GM12878 (cell line): ENCODE measurements around the gene SPSB3. TPM values are rescaled to one million over a fixed set of nuclear protein-coding genes. Genes with fewer than 3 reads are reported as not detected.
A peak's percentile ranks its signal among the peaks of the same experiment; 100 is the strongest.

ENCODE experiments used
- ATAC-seq: fragments of 200-7000 bp; cut with Tn5 transposase; 3 replicates; pipeline ENCODE4 v1.9.1; 2020; ENCODE audit warnings: mild to moderate bottlenecking, moderate library complexity
- BruUV-seq: library from RNA; stranded (reverse); fragments of 400-500 nt; replicated peaks from 2 replicates; lab custom pipeline; 2021; lab: Mats Ljungman, UMichigan
- CTCF ChIA-PET: fragments of 300-600 bp; sonication (Branson Sonifier 250); formaldehyde crosslinking; extraction: SDS; loops from one replicate; lab custom pipeline; 2021; ENCODE audit warnings: inconsistent platforms; lab: Yijun Ruan, JAX
- POLR2A ChIA-PET: fragments of 350-600 bp; formaldehyde crosslinking; extraction: SDS; loops from one replicate; lab custom pipeline; 2021; ENCODE audit warnings: inconsistent platforms; lab: Charles Lee
- RAD21 ChIA-PET: fragments of 300-600 bp; sonication (Branson Sonifier 250); formaldehyde crosslinking; loops from one replicate; lab custom pipeline; 2023; ENCODE audit warnings: antibody characterized with exemption; ENCODE audit not compliant: unreplicated experiment; lab: Charles Lee
- SMC1A ChIA-PET: fragments of 300-600 bp; sonication (Branson Sonifier 250); formaldehyde crosslinking; loops from one replicate; lab custom pipeline; 2023; ENCODE audit not compliant: unreplicated experiment, uncharacterized antibody; lab: Charles Lee
- DNase-seq: peaks from one replicate; pipeline ENCODE4 v3.0.0-alpha.2; 2011; ENCODE audit warnings: low read depth, low spot score
- FAIRE-seq: peaks from 3 replicates; lab custom pipeline; 2011; peaks lifted over from hg19 to GRCh38; lab: Jason Lieb, UNC
- H2AFZ ChIP-seq: 2 replicates; pipeline ENCODE4 v1.6.0; 2011; ENCODE audit warnings: low read depth, low read length, control low read depth; ENCODE audit not compliant: control insufficient read depth
- H3K27ac ChIP-seq: 2 replicates; pipeline ENCODE4 v1.5.1; 2011; ENCODE audit warnings: control low read depth; ENCODE audit not compliant: control insufficient read depth, insufficient read depth
- H3K27me3 ChIP-seq, 2 experiments: replicated peaks in 1 of 2; 2 replicates each; pipeline versions ENCODE4 v1.6.0 to v1.6.1; 2011; ENCODE audit warnings: low read length in 1 of 2; ENCODE audit not compliant: control insufficient read depth in 2 of 2, insufficient read depth in 2 of 2
- H3K36me3 ChIP-seq, 2 experiments: 2 replicates each; pipeline ENCODE4 v1.5.1; 2011; ENCODE audit warnings: low read length in 1 of 2; ENCODE audit not compliant: control insufficient read depth in 2 of 2, insufficient read depth in 2 of 2
- H3K4me1 ChIP-seq: 2 replicates; pipeline ENCODE4 v1.6.1; 2011; ENCODE audit warnings: mild to moderate bottlenecking, low read length, moderate library complexity, mixed read lengths; ENCODE audit not compliant: control insufficient read depth, insufficient read depth
- H3K4me2 ChIP-seq: 2 replicates; pipeline ENCODE4 v1.6.0; 2011; ENCODE audit warnings: control low read depth; ENCODE audit not compliant: control insufficient read depth, insufficient read depth
- H3K4me3 ChIP-seq: fragments of 200-600 bp; sonication (generic); 2 replicates; pipeline ENCODE4 v1.5.1; 2016
- H3K79me2 ChIP-seq: 2 replicates; pipeline ENCODE4 v1.6.0; 2011; ENCODE audit warnings: low read length; ENCODE audit not compliant: control insufficient read depth, insufficient read depth
- H3K9ac ChIP-seq: 2 replicates; pipeline ENCODE4 v1.8.0; 2011; ENCODE audit warnings: low read length, control low read depth, mixed read lengths; ENCODE audit not compliant: control insufficient read depth, insufficient read depth
- H3K9me3 ChIP-seq: replicated peaks from 3 replicates; pipeline ENCODE4 v1.5.1; 2011; ENCODE audit warnings: mild to moderate bottlenecking, low read length; ENCODE audit not compliant: control insufficient read depth, insufficient read depth
- H4K20me1 ChIP-seq: 2 replicates; pipeline ENCODE4 v1.6.0; 2011; ENCODE audit not compliant: control insufficient read depth, insufficient read depth
- ETV6 ChIP-seq, 2 experiments: fragments of 450-650 bp in 1 of 2; IDR thresholded peaks in 1 of 2; conservative IDR thresholded peaks in 1 of 2; 2 replicates each; pipeline ENCODE4 v1.6.1; 2014; ENCODE audit warnings: antibody characterized with exemption in 1 of 2, borderline replicate concordance in 1 of 2, low read depth in 1 of 2, mild to moderate bottlenecking in 1 of 2, moderate library complexity in 1 of 2
- GABPA ChIP-seq: IDR thresholded peaks from 2 replicates; pipeline ENCODE4 v1.6.1; 2014; ENCODE audit warnings: antibody characterized with exemption, low read depth, mild to moderate bottlenecking, inconsistent platforms
- LARP7 ChIP-seq: fragments of 450-650 bp; IDR thresholded peaks from 2 replicates; pipeline ENCODE4 v1.6.1; 2017; ENCODE audit warnings: mild to moderate bottlenecking
- MTA2 ChIP-seq: fragments of 450-650 bp; IDR thresholded peaks from 2 replicates; pipeline ENCODE4 v1.6.1; 2016; ENCODE audit warnings: low read depth, mild to moderate bottlenecking, moderate library complexity
- NFYA ChIP-seq: IDR thresholded peaks from 2 replicates; pipeline ENCODE4 v1.6.1; 2011; ENCODE audit warnings: low read depth, mild to moderate bottlenecking, low read length, improper control_type of control experiment, borderline replicate concordance
- NRF1 ChIP-seq: conservative IDR thresholded peaks from 2 replicates; pipeline ENCODE4 v1.6.1; 2011; ENCODE audit warnings: mild to moderate bottlenecking, low read depth, low read length, improper control_type of control experiment
- PAX5 ChIP-seq: IDR thresholded peaks from 2 replicates; pipeline ENCODE4 v1.6.1; 2011; ENCODE audit warnings: low read depth, low read length, borderline replicate concordance
- STAT1 ChIP-seq: fragments of 450-650 bp; conservative IDR thresholded peaks from 2 replicates; pipeline ENCODE4 v1.6.1; 2014; ENCODE audit warnings: antibody characterized with exemption, mild to moderate bottlenecking
- TBL1XR1 ChIP-seq: IDR thresholded peaks from 2 replicates; pipeline ENCODE4 v1.6.1; 2012; ENCODE audit warnings: low read depth, low read length, improper control_type of control experiment
- YY1 ChIP-seq: IDR thresholded peaks from 2 replicates; pipeline ENCODE4 v1.6.1; 2011; ENCODE audit warnings: low read depth, mild to moderate bottlenecking, low read length
- ZNF217 ChIP-seq: fragments of 450-650 bp; IDR thresholded peaks from 2 replicates; pipeline ENCODE4 v1.6.1; 2017; ENCODE audit warnings: antibody characterized with exemption, mild to moderate bottlenecking
- ZNF274 ChIP-seq: IDR thresholded peaks from one replicate; pipeline ENCODE4 v1.8.0; 2011; ENCODE audit not compliant: insufficient read length, insufficient read depth
- ZSCAN29 ChIP-seq: fragments of 450-650 bp; IDR thresholded peaks from 2 replicates; pipeline ENCODE4 v1.6.1; 2017; ENCODE audit warnings: mild to moderate bottlenecking, moderate library complexity
- WGBS: methylation state at CpG from one replicate; pipeline ENCODE4 v1.1.6; 2016; ENCODE audit warnings: low lambda C conversion rate; ENCODE audit not compliant: insufficient replicate concordance, insufficient coverage; ENCODE audit errors: missing lambda C conversion rate; 5-methylcytosine and 5-hydroxymethylcytosine counted together
- in situ Hi-C: fragments of 300-500 bp; cut with MboI; formaldehyde crosslinking; loops from 9 replicates; pipeline ENCODE4 v1.14.3; 2018; ENCODE audit warnings: mixed read lengths
- intact Hi-C: fragments of 100-400 bp; cut with micrococcal nuclease; formaldehyde crosslinking; loops from one replicate; pipeline ENCODE4 v1.14.2; 2022; ENCODE audit not compliant: unreplicated experiment
- polyA plus RNA-seq, 11 experiments: library from polyadenylated mRNA; depleted of rRNA in 4 of 11; unstranded in 6 of 11; stranded (reverse) in 5 of 11; fragments of >200 nt; fragmentation: Nextera tagmentation in 4 of 11; fragmentation: Illumina TruSeq in 1 of 11; extraction: Ambion mirVana in 4 of 11; extraction: Trizol in 1 of 11; gene quantifications; 1 replicate in 1 of 11; 2 replicates in 10 of 11; pipeline versions ENCODE4 v1.2.1 to v1.2.3, GENCODE V29; 2011 to 2016; ENCODE audit warnings: inconsistent platforms in 2 of 11, missing spikeins in 2 of 11, low read depth in 1 of 11
- total RNA-seq, 4 experiments: library from RNA; depleted of rRNA in 3 of 4; stranded (reverse); fragments of >200 nt in 3 of 4; fragmentation: Illumina TruSeq in 1 of 4; extraction: Trizol in 1 of 4; gene quantifications; 2 replicates each; pipeline versions ENCODE4 v1.2.1 to v1.2.3, GENCODE V29; 2013 to 2021
- TF ChIP-seq, protein P1 (sequence below): fragments of 450-650 bp; IDR thresholded peaks from 2 replicates; pipeline ENCODE4 v1.6.1; 2017; ENCODE audit warnings: mild to moderate bottlenecking, moderate library complexity
- TF ChIP-seq, protein P2 (sequence below): fragments of 450-650 bp; IDR thresholded peaks from 2 replicates; pipeline ENCODE4 v1.6.1; 2017; ENCODE audit warnings: mild to moderate bottlenecking, low read depth, inconsistent platforms; ENCODE audit not compliant: poor library complexity, severe bottlenecking
- TF ChIP-seq, protein P3 (sequence below): fragments of 450-650 bp; IDR thresholded peaks from 2 replicates; pipeline ENCODE4 v1.6.1; 2017; ENCODE audit warnings: low read depth, mild to moderate bottlenecking, moderate library complexity

The SPSB3 gene
- total and polyA plus RNA-seq, 10 of the 15 experiments (the other 5 are each of a cell fraction or from before 2014, with no cell fraction given), result 0.31 to 26.9 (median 14.0) TPM

DNA sequence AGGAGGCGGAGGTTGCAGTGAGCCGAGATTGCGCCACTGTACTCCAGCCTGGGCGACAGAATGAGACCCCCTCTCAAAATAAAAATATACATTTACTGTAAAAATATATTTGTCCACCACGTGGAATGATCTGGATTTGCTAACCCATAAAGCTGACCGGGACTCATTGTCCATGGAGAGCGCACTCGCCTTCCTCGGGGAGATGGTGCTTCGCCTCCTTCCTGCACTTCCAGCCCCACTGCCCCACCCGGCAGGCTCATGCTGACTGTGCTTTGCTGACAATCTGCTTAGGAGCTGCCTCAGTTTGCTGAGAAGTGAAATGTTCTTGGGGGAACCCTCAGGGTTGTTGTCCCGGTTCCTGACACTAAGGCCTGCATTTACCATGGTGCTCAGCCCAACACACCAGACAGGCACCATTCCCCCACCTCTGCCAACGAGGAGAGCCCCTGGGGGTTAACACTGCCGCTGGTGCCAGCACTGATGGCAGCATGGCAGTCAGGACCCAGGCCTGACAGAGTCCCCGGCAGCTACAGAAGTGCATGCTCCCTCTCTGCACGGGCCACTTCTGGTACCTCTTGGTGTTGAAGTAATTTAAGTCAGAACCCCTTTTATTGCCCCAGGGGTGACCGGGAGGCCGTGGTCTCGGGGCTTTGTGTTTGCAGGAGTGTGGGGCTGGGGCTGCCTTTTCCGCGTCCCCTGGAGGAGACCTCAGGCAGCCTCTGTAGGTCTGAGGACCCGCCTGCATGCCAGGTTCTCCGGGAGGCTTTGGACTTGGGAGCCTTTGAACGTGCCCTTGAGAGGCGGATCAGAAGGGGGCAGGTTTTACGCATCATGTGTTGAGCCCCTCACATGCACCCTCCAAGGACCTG lies 2.8 kb upstream of the SPSB3 start:
- Histone ChIP-seq H3K9me3 (no peaks in the 10 kb centered on the region), H3K79me2 (peaks cover 15% of the 10 kb centered on the region), H2AFZ (no peak overlapping the region), H3K9ac (no peak overlapping the region), H3K27ac (no peak overlapping the region), H3K36me3 (peaks cover 4 to 8% of the 10 kb centered on the region in 2 experiments; a peak in 3 of 4 replicates), H3K4me1 (peaks cover 6% of the 10 kb centered on the region; the same call in 1 of the 2 replicates), H4K20me1 (no peaks in the 10 kb centered on the region)
- in situ Hi-C loops (no loop called here), intact Hi-C loops (no loop called here)
- POLR2A ChIA-PET, result no interaction called here
- no TSS peak for BruUV-seq
- RAD21 ChIA-PET, result no interaction called here
- ATAC-seq (no peak), DNase-seq (no peak)
- SMC1A ChIA-PET, result no interaction called here
- CTCF ChIA-PET, result no interaction called here
- TF ChIP-seq PAX5 (no peak), ETV6 (conservative IDR thresholded peaks at IDR 0.05 in 1 of 2, IDR thresholded peaks at IDR 0.05 in 1 of 2; ENCODE audit: borderline replicate concordance in 1 of 2, low read depth in 1 of 2) (no peak), ZNF217 (no peak), LARP7 (no peak), YY1 (no peak), NFYA (no peak), GABPA (no peak), ZSCAN29 (no peak), MTA2 (no peak), NRF1 (no peak), TBL1XR1 (no peak), ZNF274 (no peak), STAT1 (no peak)
- TF ChIP-seq, protein P1, sequence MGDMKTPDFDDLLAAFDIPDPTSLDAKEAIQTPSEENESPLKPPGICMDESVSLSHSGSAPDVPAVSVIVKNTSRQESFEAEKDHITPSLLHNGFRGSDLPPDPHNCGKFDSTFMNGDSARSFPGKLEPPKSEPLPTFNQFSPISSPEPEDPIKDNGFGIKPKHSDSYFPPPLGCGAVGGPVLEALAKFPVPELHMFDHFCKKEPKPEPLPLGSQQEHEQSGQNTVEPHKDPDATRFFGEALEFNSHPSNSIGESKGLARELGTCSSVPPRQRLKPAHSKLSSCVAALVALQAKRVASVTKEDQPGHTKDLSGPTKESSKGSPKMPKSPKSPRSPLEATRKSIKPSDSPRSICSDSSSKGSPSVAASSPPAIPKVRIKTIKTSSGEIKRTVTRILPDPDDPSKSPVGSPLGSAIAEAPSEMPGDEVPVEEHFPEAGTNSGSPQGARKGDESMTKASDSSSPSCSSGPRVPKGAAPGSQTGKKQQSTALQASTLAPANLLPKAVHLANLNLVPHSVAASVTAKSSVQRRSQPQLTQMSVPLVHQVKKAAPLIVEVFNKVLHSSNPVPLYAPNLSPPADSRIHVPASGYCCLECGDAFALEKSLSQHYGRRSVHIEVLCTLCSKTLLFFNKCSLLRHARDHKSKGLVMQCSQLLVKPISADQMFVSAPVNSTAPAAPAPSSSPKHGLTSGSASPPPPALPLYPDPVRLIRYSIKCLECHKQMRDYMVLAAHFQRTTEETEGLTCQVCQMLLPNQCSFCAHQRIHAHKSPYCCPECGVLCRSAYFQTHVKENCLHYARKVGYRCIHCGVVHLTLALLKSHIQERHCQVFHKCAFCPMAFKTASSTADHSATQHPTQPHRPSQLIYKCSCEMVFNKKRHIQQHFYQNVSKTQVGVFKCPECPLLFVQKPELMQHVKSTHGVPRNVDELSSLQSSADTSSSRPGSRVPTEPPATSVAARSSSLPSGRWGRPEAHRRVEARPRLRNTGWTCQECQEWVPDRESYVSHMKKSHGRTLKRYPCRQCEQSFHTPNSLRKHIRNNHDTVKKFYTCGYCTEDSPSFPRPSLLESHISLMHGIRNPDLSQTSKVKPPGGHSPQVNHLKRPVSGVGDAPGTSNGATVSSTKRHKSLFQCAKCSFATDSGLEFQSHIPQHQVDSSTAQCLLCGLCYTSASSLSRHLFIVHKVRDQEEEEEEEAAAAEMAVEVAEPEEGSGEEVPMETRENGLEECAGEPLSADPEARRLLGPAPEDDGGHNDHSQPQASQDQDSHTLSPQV, result no peak
- TF ChIP-seq, protein P2, sequence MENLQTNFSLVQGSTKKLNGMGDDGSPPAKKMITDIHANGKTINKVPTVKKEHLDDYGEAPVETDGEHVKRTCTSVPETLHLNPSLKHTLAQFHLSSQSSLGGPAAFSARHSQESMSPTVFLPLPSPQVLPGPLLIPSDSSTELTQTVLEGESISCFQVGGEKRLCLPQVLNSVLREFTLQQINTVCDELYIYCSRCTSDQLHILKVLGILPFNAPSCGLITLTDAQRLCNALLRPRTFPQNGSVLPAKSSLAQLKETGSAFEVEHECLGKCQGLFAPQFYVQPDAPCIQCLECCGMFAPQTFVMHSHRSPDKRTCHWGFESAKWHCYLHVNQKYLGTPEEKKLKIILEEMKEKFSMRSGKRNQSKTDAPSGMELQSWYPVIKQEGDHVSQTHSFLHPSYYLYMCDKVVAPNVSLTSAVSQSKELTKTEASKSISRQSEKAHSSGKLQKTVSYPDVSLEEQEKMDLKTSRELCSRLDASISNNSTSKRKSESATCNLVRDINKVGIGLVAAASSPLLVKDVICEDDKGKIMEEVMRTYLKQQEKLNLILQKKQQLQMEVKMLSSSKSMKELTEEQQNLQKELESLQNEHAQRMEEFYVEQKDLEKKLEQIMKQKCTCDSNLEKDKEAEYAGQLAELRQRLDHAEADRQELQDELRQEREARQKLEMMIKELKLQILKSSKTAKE, result no peak
- TF ChIP-seq, protein P3, sequence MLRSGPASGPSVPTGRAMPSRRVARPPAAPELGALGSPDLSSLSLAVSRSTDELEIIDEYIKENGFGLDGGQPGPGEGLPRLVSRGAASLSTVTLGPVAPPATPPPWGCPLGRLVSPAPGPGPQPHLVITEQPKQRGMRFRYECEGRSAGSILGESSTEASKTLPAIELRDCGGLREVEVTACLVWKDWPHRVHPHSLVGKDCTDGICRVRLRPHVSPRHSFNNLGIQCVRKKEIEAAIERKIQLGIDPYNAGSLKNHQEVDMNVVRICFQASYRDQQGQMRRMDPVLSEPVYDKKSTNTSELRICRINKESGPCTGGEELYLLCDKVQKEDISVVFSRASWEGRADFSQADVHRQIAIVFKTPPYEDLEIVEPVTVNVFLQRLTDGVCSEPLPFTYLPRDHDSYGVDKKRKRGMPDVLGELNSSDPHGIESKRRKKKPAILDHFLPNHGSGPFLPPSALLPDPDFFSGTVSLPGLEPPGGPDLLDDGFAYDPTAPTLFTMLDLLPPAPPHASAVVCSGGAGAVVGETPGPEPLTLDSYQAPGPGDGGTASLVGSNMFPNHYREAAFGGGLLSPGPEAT, result no peak
- TF ChIP-seq, all 136 proteins: peak for 0
- 0 out of 2 replicates have a peak overlapping the region, but pooled peaks have one; percentile 17 for H3K4me2 ChIP-seq
- WGBS, result 94% methylated on average over 26 of the region's 26 CpGs
- H3K27me3 ChIP-seq, result no peaks in the 10 kb centered on the region
- no peak for FAIRE-seq
- no peak overlapping the region for H3K4me3 ChIP-seq
